Liver (tissue), 3 donors: ENCODE data around the gene MLN.

Source experiments
- ATF3 ChIP-seq: IDR thresholded peaks from 2 replicates; pipeline ENCODE4 v1.6.1; 2016; ENCODE audit warnings: antibody characterized with exemption
- EGR1 ChIP-seq, 2 donors: IDR thresholded peaks; 2 replicates each; pipeline ENCODE4 v1.6.1; 2016 to 2018; ENCODE audit warnings: antibody characterized with exemption in 2 of 2, low read depth in 2 of 2
- FOXA1 ChIP-seq: IDR thresholded peaks from 2 replicates; pipeline ENCODE4 v1.6.1; 2016; ENCODE audit warnings: antibody characterized with exemption
- GABPA ChIP-seq, 2 donors: IDR thresholded peaks in 1 of 2; conservative IDR thresholded peaks in 1 of 2; 2 replicates each; pipeline ENCODE4 v1.6.1; 2016; ENCODE audit warnings: antibody characterized with exemption in 2 of 2, mild to moderate bottlenecking in 1 of 2, moderate library complexity in 1 of 2
- HNF4A ChIP-seq, 2 donors: conservative IDR thresholded peaks; 2 replicates each; pipeline ENCODE4 v1.6.1; 2016; ENCODE audit warnings: antibody characterized with exemption in 2 of 2, mild to moderate bottlenecking in 2 of 2
- JUND ChIP-seq, 2 donors: IDR thresholded peaks; 2 replicates each; pipeline ENCODE4 v1.6.1; 2016; ENCODE audit warnings: antibody characterized with exemption in 2 of 2
- RAD21 ChIP-seq, 2 donors: IDR thresholded peaks; 2 replicates each; pipeline ENCODE4 v1.6.1; 2016; ENCODE audit warnings: antibody characterized with exemption in 2 of 2, mild to moderate bottlenecking in 2 of 2
- SP1 ChIP-seq: IDR thresholded peaks from 2 replicates; pipeline ENCODE4 v1.6.1; 2018; ENCODE audit warnings: antibody characterized with exemption, mild to moderate bottlenecking
- TAF1 ChIP-seq: conservative IDR thresholded peaks from 2 replicates; pipeline ENCODE4 v1.6.1; 2016; ENCODE audit warnings: antibody characterized with exemption, mild to moderate bottlenecking
- YY1 ChIP-seq: IDR thresholded peaks from 2 replicates; pipeline ENCODE4 v1.6.1; 2016; ENCODE audit warnings: antibody characterized with exemption, mild to moderate bottlenecking
- TF ChIP-seq, protein P1 (sequence below): fragments of 150-350 bp; IDR thresholded peaks from 2 replicates; pipeline ENCODE4 v1.5.1; 2017; ENCODE audit warnings: improper control_type of control experiment, low read depth, low read length; ENCODE audit not compliant: missing input control
- TF ChIP-seq, protein P2 (sequence below): IDR thresholded peaks from 2 replicates; pipeline ENCODE4 v1.6.1; 2016; ENCODE audit warnings: antibody characterized with exemption
- TF ChIP-seq, protein P3 (sequence below): IDR thresholded peaks from 2 replicates; pipeline ENCODE4 v1.6.1; 2016; ENCODE audit warnings: antibody characterized with exemption
- donor health status: healthy.
- donor health status: healthy.

- TF ChIP-seq, protein P1, sequence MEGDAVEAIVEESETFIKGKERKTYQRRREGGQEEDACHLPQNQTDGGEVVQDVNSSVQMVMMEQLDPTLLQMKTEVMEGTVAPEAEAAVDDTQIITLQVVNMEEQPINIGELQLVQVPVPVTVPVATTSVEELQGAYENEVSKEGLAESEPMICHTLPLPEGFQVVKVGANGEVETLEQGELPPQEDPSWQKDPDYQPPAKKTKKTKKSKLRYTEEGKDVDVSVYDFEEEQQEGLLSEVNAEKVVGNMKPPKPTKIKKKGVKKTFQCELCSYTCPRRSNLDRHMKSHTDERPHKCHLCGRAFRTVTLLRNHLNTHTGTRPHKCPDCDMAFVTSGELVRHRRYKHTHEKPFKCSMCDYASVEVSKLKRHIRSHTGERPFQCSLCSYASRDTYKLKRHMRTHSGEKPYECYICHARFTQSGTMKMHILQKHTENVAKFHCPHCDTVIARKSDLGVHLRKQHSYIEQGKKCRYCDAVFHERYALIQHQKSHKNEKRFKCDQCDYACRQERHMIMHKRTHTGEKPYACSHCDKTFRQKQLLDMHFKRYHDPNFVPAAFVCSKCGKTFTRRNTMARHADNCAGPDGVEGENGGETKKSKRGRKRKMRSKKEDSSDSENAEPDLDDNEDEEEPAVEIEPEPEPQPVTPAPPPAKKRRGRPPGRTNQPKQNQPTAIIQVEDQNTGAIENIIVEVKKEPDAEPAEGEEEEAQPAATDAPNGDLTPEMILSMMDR: no peak
- TF ChIP-seq SP1: no peak
- TF ChIP-seq GABPA (IDR thresholded peaks at IDR 0.05 in 1 of 2, conservative IDR thresholded peaks at IDR 0.05 in 1 of 2): no peak
- TF ChIP-seq HNF4A (conservative IDR thresholded peaks at IDR 0.05): no peak
- TF ChIP-seq EGR1 (IDR thresholded peaks at IDR 0.05; ENCODE audit: low read depth in 2 of 2): no peak
- TF ChIP-seq ATF3: no peak
- no peak for TF ChIP-seq YY1
- no peak for TF ChIP-seq RAD21 (IDR thresholded peaks at IDR 0.05)
- TF ChIP-seq, protein P2, sequence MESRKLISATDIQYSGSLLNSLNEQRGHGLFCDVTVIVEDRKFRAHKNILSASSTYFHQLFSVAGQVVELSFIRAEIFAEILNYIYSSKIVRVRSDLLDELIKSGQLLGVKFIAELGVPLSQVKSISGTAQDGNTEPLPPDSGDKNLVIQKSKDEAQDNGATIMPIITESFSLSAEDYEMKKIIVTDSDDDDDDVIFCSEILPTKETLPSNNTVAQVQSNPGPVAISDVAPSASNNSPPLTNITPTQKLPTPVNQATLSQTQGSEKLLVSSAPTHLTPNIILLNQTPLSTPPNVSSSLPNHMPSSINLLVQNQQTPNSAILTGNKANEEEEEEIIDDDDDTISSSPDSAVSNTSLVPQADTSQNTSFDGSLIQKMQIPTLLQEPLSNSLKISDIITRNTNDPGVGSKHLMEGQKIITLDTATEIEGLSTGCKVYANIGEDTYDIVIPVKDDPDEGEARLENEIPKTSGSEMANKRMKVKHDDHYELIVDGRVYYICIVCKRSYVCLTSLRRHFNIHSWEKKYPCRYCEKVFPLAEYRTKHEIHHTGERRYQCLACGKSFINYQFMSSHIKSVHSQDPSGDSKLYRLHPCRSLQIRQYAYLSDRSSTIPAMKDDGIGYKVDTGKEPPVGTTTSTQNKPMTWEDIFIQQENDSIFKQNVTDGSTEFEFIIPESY: no peak
- TF ChIP-seq, protein P3, sequence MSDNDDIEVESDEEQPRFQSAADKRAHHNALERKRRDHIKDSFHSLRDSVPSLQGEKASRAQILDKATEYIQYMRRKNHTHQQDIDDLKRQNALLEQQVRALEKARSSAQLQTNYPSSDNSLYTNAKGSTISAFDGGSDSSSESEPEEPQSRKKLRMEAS: no peak
- no peak for TF ChIP-seq FOXA1
- no peak for TF ChIP-seq JUND (IDR thresholded peaks at IDR 0.05)
- no peak for TF ChIP-seq TAF1
Measured at GRCh38 chr6:33747823-33748222, 56.0 kb downstream of the MLN start.
